Measurements from ENCODE around the gene RADIL. TPM values are rescaled to one million over a fixed set of nuclear protein-coding genes. Genes with fewer than 3 reads are reported as not detected.

RADIL gene
- total RNA-seq, 2 donors from 2014 or later, result 7.7 to 16.0 TPM

- H3K36me3 ChIP-seq, result no peaks in the 10 kb centered on the region
- no peak overlapping the region for H3K4me3 ChIP-seq
- no peak overlapping the region for H3K27ac ChIP-seq
- TF ChIP-seq CTCF (IDR thresholded peaks at IDR 0.05), result peak; percentile 41 to 82
- H3K9me3 ChIP-seq, result no peaks in the 10 kb centered on the region
- no peaks in the 10 kb centered on the region for H3K27me3 ChIP-seq
- DNase-seq (ENCODE audit: low spot score), result peak; percentile 79
- no peaks in the 10 kb centered on the region for H3K4me1 ChIP-seq
These were observed 53.3 kb downstream of the RADIL start for GRCh38 chr7:4830176-4830575.

- Histone ChIP-seq H3K4me1 (no peaks in the 10 kb centered on the region), H3K27me3 (no peaks in the 10 kb centered on the region), H3K36me3 (no peaks in the 10 kb centered on the region), H3K9me3 (no peaks in the 10 kb centered on the region), H3K27ac (no peak overlapping the region), H3K4me3 (no peak overlapping the region)
- no peak for DNase-seq (ENCODE audit: low spot score)
- TF ChIP-seq CTCF (IDR thresholded peaks at IDR 0.05), result no peak
These were observed 54.7 kb downstream of the RADIL start for GRCh38 chr7:4828720-4829383.

- Histone ChIP-seq H3K4me1 (peaks cover 0 to 12% of the 10 kb centered on the region in 2 donors), H3K27me3 (no peaks in the 10 kb centered on the region), H3K36me3 (no peaks in the 10 kb centered on the region), H3K27ac (no peak overlapping the region), H3K9me3 (no peaks in the 10 kb centered on the region), H3K4me3 (no peak overlapping the region)
- TF ChIP-seq CTCF (IDR thresholded peaks at IDR 0.05), result no peak
- DNase-seq (ENCODE audit: low spot score), result no peak
These were observed 58.4 kb downstream of the RADIL start for GRCh38 chr7:4825081-4825480.

DNA sequence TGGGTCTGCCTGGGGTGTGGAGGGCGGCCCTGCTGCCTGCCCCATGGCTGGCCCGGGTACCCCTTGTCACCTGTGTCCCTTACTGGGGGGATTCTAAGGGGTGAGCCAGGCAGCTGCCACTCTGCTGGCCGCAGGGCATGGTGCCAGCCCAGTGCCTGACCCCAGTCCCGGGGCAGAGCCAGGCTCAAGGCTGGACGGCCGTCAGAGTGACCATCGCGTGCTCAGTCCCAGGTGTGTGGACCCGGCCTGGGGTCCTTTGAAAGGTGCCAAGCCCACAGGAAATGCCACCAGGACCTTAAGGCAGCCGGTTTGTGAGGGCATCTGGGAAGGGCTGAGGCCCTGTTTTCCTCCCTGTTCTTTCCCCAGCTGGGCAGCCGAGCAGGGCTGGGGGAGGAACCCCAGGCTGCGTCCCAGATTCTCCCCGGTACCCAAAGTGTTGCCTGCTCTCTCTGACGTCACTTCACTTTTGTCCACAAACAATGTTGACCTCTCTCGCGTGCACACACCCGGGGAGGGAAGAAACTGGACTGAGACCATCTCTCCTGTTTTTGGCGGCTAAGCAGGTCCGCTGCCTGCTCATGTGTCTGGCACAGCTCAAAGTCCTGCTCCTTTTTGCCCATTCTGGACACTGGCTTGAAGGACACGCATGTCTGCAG, 59.3 kb downstream of the RADIL start:
- Histone ChIP-seq H3K36me3 (no peaks in the 10 kb centered on the region), H3K27ac (no peak overlapping the region), H3K4me3 (no peak overlapping the region), H3K9me3 (no peaks in the 10 kb centered on the region), H3K4me1 (peaks cover 0 to 20% of the 10 kb centered on the region in 2 donors), H3K27me3 (no peaks in the 10 kb centered on the region)
- TF ChIP-seq CTCF (IDR thresholded peaks at IDR 0.05), result no peak
- DNase-seq (ENCODE audit: low spot score), result no peak

- TF ChIP-seq CTCF (IDR thresholded peaks at IDR 0.05), result no peak
- DNase-seq (ENCODE audit: low spot score), result no peak
- no peak overlapping the region for H3K27ac ChIP-seq
- no peaks in the 10 kb centered on the region for H3K27me3 ChIP-seq
- no peak overlapping the region for H3K4me3 ChIP-seq
- peaks cover 0 to 22% of the 10 kb centered on the region in 2 donors for H3K4me1 ChIP-seq
- no peaks in the 10 kb centered on the region for H3K36me3 ChIP-seq
- no peaks in the 10 kb centered on the region for H3K9me3 ChIP-seq
These were observed 59.9 kb downstream of the RADIL start for GRCh38 chr7:4823441-4824119.

Data from right atrium auricular region (tissue), 2 donors.